Kidney (tissue), 14 donors: ENCODE measurements around the gene TFEC. TPM values are rescaled to one million over a fixed set of nuclear protein-coding genes. Genes with fewer than 3 reads are reported as not detected.
"Not testable (repeated sequence)": the region's sequence is repeated elsewhere in the genome, so short reads cannot be mapped to it uniquely, and the experiment has no call there.

ENCODE experiments used
- DNase-seq, 5 donors: peaks; one replicate each; pipeline ENCODE4 v3.0.0-alpha.2; 2013 to 2020
- FAIRE-seq: peaks from 2 replicates; lab custom pipeline; 2012; peaks lifted over from hg19 to GRCh38; lab: Jason Lieb, UNC
- H3K27ac ChIP-seq, 2 donors: one replicate each; pipeline ENCODE4 v1.7.0; 2013; ENCODE audit warnings: low read depth in 2 of 2, low read length in 2 of 2, inconsistent platforms in 1 of 2
- H3K27me3 ChIP-seq: one replicate; pipeline ENCODE4 v1.7.1; 2013; ENCODE audit warnings: low read length, inconsistent platforms; ENCODE audit not compliant: control insufficient read depth, insufficient read depth
- H3K36me3 ChIP-seq, 3 donors: one replicate each; pipeline versions ENCODE4 v1.7.0 to v1.7.1; 2013; ENCODE audit warnings: low read length in 3 of 3, control low read depth in 1 of 3, inconsistent platforms in 1 of 3; ENCODE audit not compliant: insufficient read depth in 3 of 3, control insufficient read depth in 2 of 3
- H3K4me1 ChIP-seq, 3 donors: one replicate each; pipeline versions ENCODE4 v1.7.0 to v1.7.1; 2013; ENCODE audit warnings: low read length in 3 of 3, inconsistent platforms in 1 of 3, low read depth in 1 of 3; ENCODE audit not compliant: control insufficient read depth in 2 of 3, insufficient read depth in 2 of 3
- H3K4me3 ChIP-seq, 3 donors: one replicate each; pipeline versions ENCODE4 v1.7.0 to v1.8.1; 2013; ENCODE audit warnings: low read length in 3 of 3, control low read depth in 1 of 3, inconsistent platforms in 1 of 3
- H3K9ac ChIP-seq, 3 donors: one replicate each; pipeline versions ENCODE4 v1.7.0 to v1.7.1; 2013; ENCODE audit warnings: low read length in 3 of 3, control low read depth in 1 of 3, inconsistent platforms in 1 of 3
- H3K9me3 ChIP-seq, 3 donors: one replicate each; pipeline versions ENCODE4 v1.7.0 to v1.7.1; 2013; ENCODE audit warnings: low read length in 3 of 3, control low read depth in 1 of 3, inconsistent platforms in 1 of 3; ENCODE audit not compliant: control insufficient read depth in 2 of 3, insufficient read depth in 1 of 3
- CTCF ChIP-seq: IDR thresholded peaks from 3 replicates; pipeline ENCODE4 v1.5.1; 2012; ENCODE audit warnings: mild to moderate bottlenecking, moderate library complexity, borderline replicate concordance; ENCODE audit not compliant: insufficient read depth; ENCODE audit errors: extremely low read depth
- intact Hi-C: fragments of 100-400 bp; cut with DNase I; formaldehyde crosslinking; loops from one replicate; pipeline ENCODE4 v1.11.1; 2022
- polyA plus RNA-seq: library from polyadenylated mRNA; stranded (reverse); fragments of 350-450 nt; fragmentation: Illumina TruSeq; extraction: RNeasy Lipid Tissue Mini Kit (QIAGEN cat#74804); gene quantifications from one replicate; pipeline ENCODE4 v1.2.3, GENCODE V29; 2014; ENCODE audit warnings: low read depth, low replicate concordance; ENCODE audit not compliant: insufficient read depth
- total RNA-seq: library from RNA; stranded (reverse); fragmentation: NEBNext Ultra II Directional; extraction: Animal tissue kit (Norgen Biotek cat#: 25700); gene quantifications from one replicate; pipeline ENCODE4 v1.2.1, GENCODE V29; 2021
- donor health status: control.
- donor health status: control.
- donor health status: control.
- donor health status: control.
- donor health status: control.
- donor health status: DM: yes; HTN: yes; CAD: no.
- donor health status: Normal renal cell carcinoma (clear cell type).

TFEC gene
- total and polyA plus RNA-seq, 2 donors from 2014 or later, result 10.0 to 14.4 TPM

DNA sequence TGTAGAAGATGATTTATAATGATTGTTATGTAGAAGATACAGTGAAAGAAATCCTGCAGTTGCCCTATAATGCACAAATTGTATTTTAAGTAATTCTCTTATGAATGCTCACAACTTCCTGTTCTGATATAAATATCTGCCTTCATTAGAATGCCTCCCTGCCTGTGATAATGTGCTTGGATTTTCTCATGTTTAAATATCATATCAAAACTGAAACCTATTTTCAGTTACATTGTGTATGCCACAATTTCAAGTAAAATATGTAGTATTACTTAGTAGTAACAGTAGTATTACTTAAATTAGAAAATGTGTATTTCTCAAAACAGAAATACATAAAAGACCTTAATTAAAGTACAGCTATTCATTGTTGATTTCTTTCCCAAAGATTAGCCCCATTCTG lies 41.1 kb upstream of the TFEC start:
- no peak overlapping the region for H3K27ac ChIP-seq
- DNase-seq, result no peak
- intact Hi-C loops, result no loop called here
- H3K4me1 ChIP-seq, result no peaks in the 10 kb centered on the region
- no peak for TF ChIP-seq CTCF
- H3K9me3 ChIP-seq, result no peaks in the 10 kb centered on the region
- H3K9ac ChIP-seq, result no peak overlapping the region
- H3K27me3 ChIP-seq, result no peaks in the 10 kb centered on the region
- H3K4me3 ChIP-seq, result no peak overlapping the region
- H3K36me3 ChIP-seq, result no peaks in the 10 kb centered on the region
- FAIRE-seq, result no peak

GRCh38 chr7:116064179-116064578 lies 33.6 kb upstream of the TFEC start:
- Histone ChIP-seq H3K4me1 (no peaks in the 10 kb centered on the region), H3K4me3 (no peak overlapping the region), H3K9ac (no peak overlapping the region), H3K27ac (no peak overlapping the region), H3K9me3 (no peaks in the 10 kb centered on the region), H3K27me3 (no peaks in the 10 kb centered on the region), H3K36me3 (no peaks in the 10 kb centered on the region)
- peak; percentile 50 for FAIRE-seq
- intact Hi-C loops, result no loop called here
- no peak for DNase-seq
- no peak for TF ChIP-seq CTCF

- Histone ChIP-seq H3K4me3 (no peak overlapping the region), H3K9ac (no peak overlapping the region), H3K4me1 (no peaks in the 10 kb centered on the region), H3K9me3 (no peaks in the 10 kb centered on the region), H3K27me3 (no peaks in the 10 kb centered on the region), H3K27ac (no peak overlapping the region), H3K36me3 (no peaks in the 10 kb centered on the region)
- DNase-seq (no peak), FAIRE-seq (no peak)
- no peak for TF ChIP-seq CTCF
- intact Hi-C loops, result no loop called here
Observed at GRCh38 chr7:116062666-116063065, 32.1 kb upstream of the TFEC start.

DNA sequence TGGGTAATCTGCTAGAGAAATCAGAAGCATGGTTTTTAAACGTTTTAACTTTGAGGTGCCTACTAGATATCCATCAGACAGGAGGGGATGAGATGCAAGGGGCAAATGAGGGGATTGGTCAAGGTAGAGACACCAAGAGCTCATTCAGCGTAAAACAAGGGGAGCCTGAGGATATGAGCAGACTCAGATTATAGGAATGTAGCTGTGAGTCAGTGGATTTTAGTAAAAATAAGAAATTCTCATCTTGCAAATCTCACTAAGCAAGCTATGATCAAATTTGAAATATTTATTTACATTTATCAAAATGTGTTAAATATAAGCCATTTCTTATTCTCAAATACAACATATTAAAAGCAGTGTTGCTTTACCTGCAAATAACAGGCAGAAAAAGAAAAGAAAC lies 21.4 kb upstream of the TFEC start:
- no peaks in the 10 kb centered on the region for H3K9me3 ChIP-seq
- H3K4me1 ChIP-seq, result no peaks in the 10 kb centered on the region
- no peak for TF ChIP-seq CTCF
- no peak overlapping the region for H3K9ac ChIP-seq
- no peak overlapping the region for H3K4me3 ChIP-seq
- H3K27ac ChIP-seq, result no peak overlapping the region
- no peaks in the 10 kb centered on the region for H3K27me3 ChIP-seq
- DNase-seq (no peak), FAIRE-seq (no peak)
- H3K36me3 ChIP-seq, result no peaks in the 10 kb centered on the region
- intact Hi-C loops, result no loop called here

GRCh38 chr7:116047261-116047660 lies 16.7 kb upstream of the TFEC start:
- H3K36me3 ChIP-seq, H3K9me3 ChIP-seq, H3K4me3 ChIP-seq, H3K27ac ChIP-seq, H3K9ac ChIP-seq, FAIRE-seq, H3K4me1 ChIP-seq, DNase-seq, H3K27me3 ChIP-seq, intact Hi-C loops: not testable (repeated sequence)
